DLD1 (cell line): ENCODE measurements around the gene LHX4.

Experiments
- in situ Hi-C: cut with HindIII; loops from 2 replicates; pipeline ENCODE4 v1.10.0; 2017; ENCODE audit warnings: low sequenced_read_pairs

LHX4 gene

GRCh38 chr1:180224902-180225301 is 5.2 kb upstream of the LHX4 start:
- in situ Hi-C loops, result no loop called here

- in situ Hi-C loops, result no loop called here
Observed at GRCh38 chr1:180225403-180225802, 4.7 kb upstream of the LHX4 start.

GRCh38 chr1:180227861-180228647 is 2.0 kb upstream of the LHX4 start:
- in situ Hi-C loops, result no loop called here

- in situ Hi-C loops, result no loop called here
Observed at GRCh38 chr1:180228648-180229482, 1.2 kb upstream of the LHX4 start.

- in situ Hi-C loops, result no loop called here
Observed at GRCh38 chr1:180230416-180230790, 339 bp downstream of the LHX4 start.

- in situ Hi-C loops, result no loop called here
Observed at GRCh38 chr1:180230791-180231505, 884 bp downstream of the LHX4 start.

- in situ Hi-C loops, result no loop called here
Observed at GRCh38 chr1:180231506-180231921, 1.4 kb downstream of the LHX4 start.

- in situ Hi-C loops, result no loop called here
Observed at GRCh38 chr1:180231936-180232335, 1.9 kb downstream of the LHX4 start.

- in situ Hi-C loops, result no loop called here
Observed at GRCh38 chr1:180232521-180233043, 2.5 kb downstream of the LHX4 start.

GRCh38 chr1:180233191-180234011 is 3.3 kb downstream of the LHX4 start:
- in situ Hi-C loops, result no loop called here

- in situ Hi-C loops, result no loop called here
Observed at GRCh38 chr1:180234369-180235076, 4.5 kb downstream of the LHX4 start.

GRCh38 chr1:180235077-180235501 is 5.0 kb downstream of the LHX4 start:
- in situ Hi-C loops, result no loop called here

- in situ Hi-C loops, result no loop called here
Observed at GRCh38 chr1:180235502-180236239, 5.6 kb downstream of the LHX4 start.

- in situ Hi-C loops, result no loop called here
Observed at GRCh38 chr1:180236698-180237509, 6.8 kb downstream of the LHX4 start.

GRCh38 chr1:180237869-180238476 is 7.9 kb downstream of the LHX4 start:
- in situ Hi-C loops, result no loop called here

GRCh38 chr1:180238675-180239074 is 8.6 kb downstream of the LHX4 start:
- in situ Hi-C loops, result no loop called here

GRCh38 chr1:180239145-180240096 is 9.4 kb downstream of the LHX4 start:
- in situ Hi-C loops, result no loop called here
